22Rv1 (cell line): Measurements from ENCODE around the gene EEF1AKMT1.

Experiments
- ZFX ChIP-seq: fragments of 450-650 bp; IDR thresholded peaks from 2 replicates; pipeline ENCODE4 v1.6.1; 2017; ENCODE audit warnings: antibody characterized with exemption, borderline replicate concordance
- TF ChIP-seq, protein P1 (sequence below): fragments of 450-650 bp; IDR thresholded peaks from 2 replicates; pipeline ENCODE4 v1.5.1; 2017; ENCODE audit warnings: mild to moderate bottlenecking

DNA sequence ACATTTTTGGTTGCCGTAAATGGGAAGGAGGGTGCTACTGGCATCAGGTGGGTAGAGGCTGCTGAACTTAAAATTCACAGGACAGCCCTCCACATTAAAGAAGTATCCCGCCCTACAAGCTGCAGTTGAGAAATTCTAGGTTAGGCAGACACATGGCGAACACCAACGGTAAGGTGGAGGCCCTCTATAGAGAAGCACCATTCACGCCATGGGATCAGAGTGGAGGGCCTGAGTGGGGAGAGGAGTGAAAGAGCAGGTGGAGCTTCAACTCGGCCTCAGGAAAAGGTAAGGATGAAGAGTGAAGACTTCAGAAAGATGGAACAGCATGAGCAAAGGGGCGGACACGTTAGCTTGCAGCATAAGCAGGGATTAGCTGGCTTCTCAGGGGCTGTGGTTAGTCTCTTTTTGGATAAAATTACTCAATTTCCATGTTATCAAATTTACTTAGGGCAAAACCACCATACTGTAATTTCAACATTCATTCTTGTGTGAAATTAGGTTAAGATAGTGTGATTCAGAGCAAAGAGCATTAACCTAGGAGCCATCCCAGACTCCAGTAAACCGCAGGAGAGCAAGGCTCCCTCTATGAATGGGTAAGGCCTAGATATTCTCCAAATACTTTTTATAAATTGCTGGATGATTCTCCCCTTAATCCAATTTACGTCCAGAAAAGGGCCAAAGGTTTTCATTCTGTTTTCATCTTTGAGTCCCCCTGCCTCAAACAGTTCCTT, 1.2 kb downstream of the EEF1AKMT1 start:
- TF ChIP-seq, protein P1, sequence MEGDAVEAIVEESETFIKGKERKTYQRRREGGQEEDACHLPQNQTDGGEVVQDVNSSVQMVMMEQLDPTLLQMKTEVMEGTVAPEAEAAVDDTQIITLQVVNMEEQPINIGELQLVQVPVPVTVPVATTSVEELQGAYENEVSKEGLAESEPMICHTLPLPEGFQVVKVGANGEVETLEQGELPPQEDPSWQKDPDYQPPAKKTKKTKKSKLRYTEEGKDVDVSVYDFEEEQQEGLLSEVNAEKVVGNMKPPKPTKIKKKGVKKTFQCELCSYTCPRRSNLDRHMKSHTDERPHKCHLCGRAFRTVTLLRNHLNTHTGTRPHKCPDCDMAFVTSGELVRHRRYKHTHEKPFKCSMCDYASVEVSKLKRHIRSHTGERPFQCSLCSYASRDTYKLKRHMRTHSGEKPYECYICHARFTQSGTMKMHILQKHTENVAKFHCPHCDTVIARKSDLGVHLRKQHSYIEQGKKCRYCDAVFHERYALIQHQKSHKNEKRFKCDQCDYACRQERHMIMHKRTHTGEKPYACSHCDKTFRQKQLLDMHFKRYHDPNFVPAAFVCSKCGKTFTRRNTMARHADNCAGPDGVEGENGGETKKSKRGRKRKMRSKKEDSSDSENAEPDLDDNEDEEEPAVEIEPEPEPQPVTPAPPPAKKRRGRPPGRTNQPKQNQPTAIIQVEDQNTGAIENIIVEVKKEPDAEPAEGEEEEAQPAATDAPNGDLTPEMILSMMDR: no peak
- TF ChIP-seq ZFX: no peak
